PC-3 (cell line): ENCODE data around the gene MRM1. TPM values are rescaled to one million over a fixed set of nuclear protein-coding genes. Genes with fewer than 3 reads are reported as not detected.

Source experiments
- ATAC-seq: fragments of 200-7000 bp; cut with Tn5 transposase; 2 replicates; pipeline ENCODE4 v1.9.1; 2020; ENCODE audit warnings: mild to moderate bottlenecking, moderate library complexity
- BruUV-seq: library from RNA; stranded (reverse); fragments of 400-500 nt; replicated peaks from 2 replicates; lab custom pipeline; 2021; lab: Mats Ljungman, UMichigan
- CTCF ChIA-PET: fragments of 300-600 bp; sonication (Branson Sonifier 250); formaldehyde crosslinking; loops from one replicate; lab custom pipeline; 2022; ENCODE audit warnings: antibody characterized with exemption; lab: Charles Lee
- POLR2A ChIA-PET: fragments of 300-600 bp; sonication (Branson Sonifier 250); formaldehyde crosslinking; loops from one replicate; lab custom pipeline; 2022; ENCODE audit warnings: antibody characterized with exemption; ENCODE audit not compliant: unreplicated experiment; lab: Charles Lee
- DNase-seq: peaks from one replicate; pipeline ENCODE4 v3.0.0-alpha.2; 2015
- H2AFZ ChIP-seq: fragments of 300-600 bp; sonication (generic); 2 replicates; pipeline ENCODE4 v1.6.0; 2016; ENCODE audit warnings: antibody characterized with exemption, low read length
- H3F3A ChIP-seq: fragments of 300-600 bp; sonication (generic); one replicate; pipeline ENCODE4 v1.6.0; 2017; ENCODE audit warnings: antibody characterized with exemption, low read length, control low read depth, mild to moderate bottlenecking; ENCODE audit not compliant: unreplicated experiment
- H3K27ac ChIP-seq: fragments of 300-600 bp; sonication (generic); 2 replicates; pipeline ENCODE4 v1.5.1; 2016; ENCODE audit warnings: mild to moderate bottlenecking, low read length
- H3K27me3 ChIP-seq: fragments of 300-600 bp; sonication (generic); 2 replicates; pipeline ENCODE4 v1.6.1; 2016; ENCODE audit warnings: low read length, mixed read lengths
- H3K36me3 ChIP-seq: fragments of 300-600 bp; sonication (generic); 2 replicates; pipeline ENCODE4 v1.6.1; 2016; ENCODE audit warnings: low read depth, mixed run types, low read length, mixed read lengths
- H3K4me1 ChIP-seq: fragments of 300-600 bp; sonication (generic); 2 replicates; pipeline ENCODE4 v1.5.1; 2016; ENCODE audit warnings: low read length; ENCODE audit not compliant: insufficient read depth
- H3K4me2 ChIP-seq: fragments of 300-600 bp; sonication (generic); 2 replicates; pipeline ENCODE4 v1.6.0; 2016; ENCODE audit warnings: low read length
- H3K4me3 ChIP-seq: fragments of 300-600 bp; sonication (generic); 2 replicates; pipeline ENCODE4 v1.5.1; 2016; ENCODE audit warnings: mild to moderate bottlenecking, low read length, mixed read lengths
- H3K79me2 ChIP-seq: fragments of 300-600 bp; sonication (generic); 2 replicates; pipeline ENCODE4 v1.6.1; 2017; ENCODE audit warnings: low read length, mixed read lengths
- H3K9ac ChIP-seq: fragments of 300-600 bp; sonication (generic); 2 replicates; pipeline ENCODE4 v1.6.0; 2016; ENCODE audit warnings: mild to moderate bottlenecking, low read length
- H3K9me2 ChIP-seq: fragments of 300-600 bp; sonication (generic); replicated peaks from 2 replicates; pipeline ENCODE4 v1.6.1; 2016; ENCODE audit warnings: mixed run types, low read length, mixed read lengths
- H3K9me3 ChIP-seq: fragments of 300-600 bp; sonication (generic); 2 replicates; pipeline ENCODE4 v1.6.1; 2016; ENCODE audit warnings: low read length, mixed read lengths
- H4K20me1 ChIP-seq: fragments of 300-600 bp; sonication (generic); 2 replicates; pipeline ENCODE4 v1.6.1; 2016; ENCODE audit warnings: low read length, mixed read lengths
- EZH2 ChIP-seq: fragments of 300-600 bp; sonication (generic); IDR thresholded peaks from one replicate; pipeline ENCODE4 v1.6.1; 2017; ENCODE audit warnings: antibody characterized with exemption, mild to moderate bottlenecking, low read length; ENCODE audit not compliant: unreplicated experiment
- EZH2phosphoT487 ChIP-seq: fragments of 300-600 bp; sonication (generic); IDR thresholded peaks from 2 replicates; pipeline ENCODE4 v1.6.1; 2018; ENCODE audit warnings: mild to moderate bottlenecking, antibody characterized with exemption, low read length, borderline replicate concordance
- intact Hi-C: fragments of 100-400 bp; cut with micrococcal nuclease; formaldehyde crosslinking; loops from 2 replicates; pipeline ENCODE4 v1.9.0; 2023
- total RNA-seq: library from RNA; depleted of rRNA; stranded (reverse); fragments of >200 nt; gene quantifications from 2 replicates; pipeline ENCODE4 v1.2.3, GENCODE V29; 2014
- TF ChIP-seq, protein P1 (sequence below): fragments of 300-600 bp; sonication (generic); conservative IDR thresholded peaks from 2 replicates; pipeline ENCODE4 v1.5.1; 2017; ENCODE audit warnings: antibody characterized with exemption, low read depth, mild to moderate bottlenecking, low read length

The MRM1 gene
- total RNA-seq, 1 experiment from 2014 or later, result 9.2 TPM

- H3K27ac ChIP-seq, result no peak overlapping the region
- no peaks in the 10 kb centered on the region for H4K20me1 ChIP-seq
- H3K4me3 ChIP-seq, result no peak overlapping the region
- H3K79me2 ChIP-seq, result no peaks in the 10 kb centered on the region
- H3K9me2 ChIP-seq, result no peaks in the 10 kb centered on the region
- H3K4me2 ChIP-seq, result no peak overlapping the region
- H3F3A ChIP-seq, result no peaks in the 10 kb centered on the region
- H2AFZ ChIP-seq, result no peak overlapping the region
- no peaks in the 10 kb centered on the region for H3K4me1 ChIP-seq
- H3K9ac ChIP-seq, result no peak overlapping the region
- intact Hi-C loops, result no loop called here
- CTCF ChIA-PET, result no interaction called here
- ATAC-seq (no peak), DNase-seq (no peak)
- H3K27me3 ChIP-seq, result no peaks in the 10 kb centered on the region
- no TSS peak for BruUV-seq
- H3K9me3 ChIP-seq, result no peaks in the 10 kb centered on the region
- TF ChIP-seq EZH2, result no peak
- TF ChIP-seq, protein P1, sequence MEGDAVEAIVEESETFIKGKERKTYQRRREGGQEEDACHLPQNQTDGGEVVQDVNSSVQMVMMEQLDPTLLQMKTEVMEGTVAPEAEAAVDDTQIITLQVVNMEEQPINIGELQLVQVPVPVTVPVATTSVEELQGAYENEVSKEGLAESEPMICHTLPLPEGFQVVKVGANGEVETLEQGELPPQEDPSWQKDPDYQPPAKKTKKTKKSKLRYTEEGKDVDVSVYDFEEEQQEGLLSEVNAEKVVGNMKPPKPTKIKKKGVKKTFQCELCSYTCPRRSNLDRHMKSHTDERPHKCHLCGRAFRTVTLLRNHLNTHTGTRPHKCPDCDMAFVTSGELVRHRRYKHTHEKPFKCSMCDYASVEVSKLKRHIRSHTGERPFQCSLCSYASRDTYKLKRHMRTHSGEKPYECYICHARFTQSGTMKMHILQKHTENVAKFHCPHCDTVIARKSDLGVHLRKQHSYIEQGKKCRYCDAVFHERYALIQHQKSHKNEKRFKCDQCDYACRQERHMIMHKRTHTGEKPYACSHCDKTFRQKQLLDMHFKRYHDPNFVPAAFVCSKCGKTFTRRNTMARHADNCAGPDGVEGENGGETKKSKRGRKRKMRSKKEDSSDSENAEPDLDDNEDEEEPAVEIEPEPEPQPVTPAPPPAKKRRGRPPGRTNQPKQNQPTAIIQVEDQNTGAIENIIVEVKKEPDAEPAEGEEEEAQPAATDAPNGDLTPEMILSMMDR, result no peak
- H3K36me3 ChIP-seq, result no peaks in the 10 kb centered on the region
- POLR2A ChIA-PET, result no interaction called here
Observed at GRCh38 chr17:36611345-36612072, 10.1 kb downstream of the MRM1 start.

- no peak overlapping the region for H3K9ac ChIP-seq
- H3K27me3 ChIP-seq, result no peaks in the 10 kb centered on the region
- no peak overlapping the region for H3K4me2 ChIP-seq
- H3K9me2 ChIP-seq, result no peaks in the 10 kb centered on the region
- POLR2A ChIA-PET, result no interaction called here
- H4K20me1 ChIP-seq, result no peaks in the 10 kb centered on the region
- no peaks in the 10 kb centered on the region for H3K79me2 ChIP-seq
- H3K27ac ChIP-seq, result no peak overlapping the region
- no peaks in the 10 kb centered on the region for H3F3A ChIP-seq
- no TSS peak for BruUV-seq
- intact Hi-C loops, result no loop called here
- CTCF ChIA-PET, result no interaction called here
- no peaks in the 10 kb centered on the region for H3K36me3 ChIP-seq
- DNase-seq (no peak), ATAC-seq (no peak)
- H3K9me3 ChIP-seq, result no peaks in the 10 kb centered on the region
- H3K4me3 ChIP-seq, result no peak overlapping the region
- TF ChIP-seq EZH2phosphoT487 (no peak), EZH2 (no peak)
- TF ChIP-seq, protein P1, result no peak
- H3K4me1 ChIP-seq, result no peaks in the 10 kb centered on the region
- no peak overlapping the region for H2AFZ ChIP-seq
Observed at GRCh38 chr17:36612323-36612722, 10.9 kb downstream of the MRM1 start.

GRCh38 chr17:36613155-36613554, 11.8 kb downstream of the MRM1 start:
- H3K79me2 ChIP-seq, result no peaks in the 10 kb centered on the region
- no peaks in the 10 kb centered on the region for H3K9me3 ChIP-seq
- POLR2A ChIA-PET, result no interaction called here
- no peaks in the 10 kb centered on the region for H4K20me1 ChIP-seq
- intact Hi-C loops, result no loop called here
- BruUV-seq, result no TSS peak
- ATAC-seq, result no peak
- CTCF ChIA-PET, result no interaction called here
- no peaks in the 10 kb centered on the region for H3K4me1 ChIP-seq
- H3K27ac ChIP-seq, result no peak overlapping the region
- no peaks in the 10 kb centered on the region for H3K27me3 ChIP-seq
- H3K9me2 ChIP-seq, result no peaks in the 10 kb centered on the region
- no peak for DNase-seq
- no peak overlapping the region for H3K9ac ChIP-seq
- no peak overlapping the region for H3K4me2 ChIP-seq
- H2AFZ ChIP-seq, result no peak overlapping the region
- no peaks in the 10 kb centered on the region for H3K36me3 ChIP-seq
- TF ChIP-seq EZH2, result no peak
- TF ChIP-seq EZH2phosphoT487, result no peak
- TF ChIP-seq, protein P1, result no peak
- H3K4me3 ChIP-seq, result no peak overlapping the region
- no peaks in the 10 kb centered on the region for H3F3A ChIP-seq
